ENCODE results near the gene GXYLT2. TPM values are rescaled to one million over a fixed set of nuclear protein-coding genes. Genes with fewer than 3 reads are reported as not detected.
"Not testable (repeated sequence)": the region's sequence is repeated elsewhere in the genome, so short reads cannot be mapped to it uniquely, and the experiment has no call there.

Gene GXYLT2
- total RNA-seq, 1 donor from 2014 or later: 9.8 TPM

DNA sequence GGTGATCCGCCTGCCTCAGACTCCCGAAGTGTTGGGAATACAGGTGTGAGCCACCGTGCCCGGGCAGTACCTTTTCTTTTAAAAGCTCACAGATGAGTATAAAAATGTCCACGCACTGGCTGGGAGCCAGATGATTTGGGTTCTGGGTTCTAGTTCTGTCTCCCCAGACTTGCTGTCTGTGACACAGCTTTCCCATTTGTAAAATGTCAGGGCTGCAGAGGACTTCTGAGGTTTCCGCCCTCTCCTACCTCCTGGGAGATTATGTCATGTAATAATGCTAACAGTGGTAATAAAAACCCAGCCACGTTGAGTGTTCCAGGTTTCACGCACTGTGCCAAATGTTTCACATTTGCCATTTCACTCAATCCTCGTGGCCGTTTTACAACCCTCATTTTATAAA lies 107.5 kb downstream of the GXYLT2 start:
- DNase-seq (ENCODE audit: missing footprints) (no peak), ATAC-seq (no peak)
- intact Hi-C loops (cut with DNase I): loop anchor here (5.0 kb wide), 1 partner anchor 148 kb away; the partner anchor contains the start of gene SHQ1

- intact Hi-C loops (cut with DNase I): loop anchor here (2.0 to 5.0 kb wide), 4 partner anchors 35 to 149 kb away; partner anchors contain the start of gene SHQ1
- DNase-seq (ENCODE audit: missing footprints) (no peak), ATAC-seq (no peak)
Observed at GRCh38 chr3:72996121-72996472, 108.3 kb downstream of the GXYLT2 start.

GRCh38 chr3:72996473-72997333 lies 108.9 kb downstream of the GXYLT2 start, which contains the start of gene PPP4R2:
PPP4R2 (plus strand) TSS chr3:72996811; CDS start chr3:72997038, 227 bp downstream.
- ATAC-seq: peak; percentile 97
- DNase-seq (ENCODE audit: missing footprints): peak; percentile 95
- intact Hi-C loops (cut with DNase I): loop anchor here (2.0 to 5.0 kb wide), 4 partner anchors 36 to 149 kb away; partner anchors contain the start of gene SHQ1

- ATAC-seq: peak; percentile 3
- DNase-seq (ENCODE audit: missing footprints): no peak
- intact Hi-C loops (cut with DNase I): loop anchor here (2.0 to 5.0 kb wide), 4 partner anchors 37 to 150 kb away; partner anchors contain the start of gene SHQ1
Observed at GRCh38 chr3:72997421-72997961, 109.6 kb downstream of the GXYLT2 start.

DNA sequence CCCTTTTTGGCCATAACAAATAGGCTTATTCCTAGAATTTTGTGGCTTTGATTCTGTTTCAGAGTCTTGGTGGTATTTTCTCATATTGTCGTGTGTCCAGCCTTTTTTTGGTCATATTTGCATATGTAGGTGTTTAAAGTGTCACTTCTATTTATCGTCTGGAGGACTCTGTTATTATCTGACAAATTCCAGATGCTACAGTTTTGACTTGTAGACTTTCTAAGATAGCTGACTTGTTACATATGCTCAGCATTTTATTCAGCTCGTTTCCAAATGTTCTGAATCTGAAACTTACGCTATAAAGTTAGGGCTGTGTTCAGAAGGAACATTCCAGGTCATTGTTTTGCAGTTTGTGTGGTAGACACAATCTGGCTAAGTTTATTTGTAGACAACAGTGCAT lies 110.6 kb downstream of the GXYLT2 start:
- no peak for ATAC-seq
- intact Hi-C loops (cut with DNase I): loop anchor here (5.0 kb wide), 1 partner anchor 151 kb away; the partner anchor contains the start of gene SHQ1
- DNase-seq (ENCODE audit: missing footprints): no peak

GRCh38 chr3:72999951-73000350 lies 112.1 kb downstream of the GXYLT2 start:
- intact Hi-C loops (cut with DNase I): loop anchor here (5.0 kb wide), 1 partner anchor 153 kb away; the partner anchor contains the start of gene SHQ1
- ATAC-seq (no peak), DNase-seq (ENCODE audit: missing footprints) (no peak)

DNA sequence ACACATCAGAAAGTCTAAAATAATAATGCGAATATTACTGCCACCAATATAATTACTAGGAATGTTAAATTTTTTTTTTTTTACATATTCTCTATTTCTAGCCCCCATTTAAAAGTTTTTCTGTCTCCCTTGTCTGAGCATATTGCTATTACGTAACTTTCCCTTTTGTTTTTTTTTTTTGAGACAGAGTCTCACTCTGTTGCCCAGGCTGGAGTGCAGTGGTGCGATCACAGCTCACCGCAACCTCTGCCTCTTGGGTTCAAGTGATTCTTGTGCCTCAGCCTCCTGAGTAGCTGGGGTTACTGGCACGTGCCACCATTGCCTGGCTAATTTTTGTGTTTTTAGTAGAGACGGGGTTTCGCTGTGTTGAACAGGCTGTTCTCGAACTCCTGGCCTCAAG lies 115.2 kb downstream of the GXYLT2 start:
- intact Hi-C loops (cut with DNase I); DNase-seq (ENCODE audit: missing footprints); ATAC-seq: not testable (repeated sequence)

GRCh38 chr3:73004316-73004715 lies 116.5 kb downstream of the GXYLT2 start:
- ATAC-seq: no peak
- DNase-seq (ENCODE audit: missing footprints): no peak
- intact Hi-C loops (cut with DNase I): no loop called here

- intact Hi-C loops (cut with DNase I): no loop called here
- DNase-seq (ENCODE audit: missing footprints): no peak
- no peak for ATAC-seq
Observed at GRCh38 chr3:73007992-73008712, 120.3 kb downstream of the GXYLT2 start.

GRCh38 chr3:73009008-73009407 lies 121.2 kb downstream of the GXYLT2 start:
- intact Hi-C loops (cut with DNase I): no loop called here

DNA sequence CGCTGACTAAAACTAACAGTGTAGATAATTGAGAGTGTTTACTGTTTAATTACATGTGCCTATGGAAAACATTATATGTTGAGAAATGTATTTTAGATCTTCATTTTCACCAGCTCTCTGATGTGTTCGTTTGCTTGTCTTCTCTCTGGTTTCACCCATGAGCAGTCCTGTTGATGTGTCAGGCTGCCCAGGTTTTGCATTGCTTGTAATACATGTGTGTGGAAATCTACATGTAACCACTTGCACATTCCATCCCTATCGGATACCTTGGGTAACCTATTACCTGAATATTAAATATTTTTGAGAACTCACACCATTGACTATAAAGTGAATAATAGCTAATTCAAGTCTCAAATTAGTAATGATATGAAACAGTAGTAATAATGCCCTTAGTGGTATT lies 121.9 kb downstream of the GXYLT2 start:
- DNase-seq (ENCODE audit: missing footprints) (no peak), ATAC-seq (no peak)
- intact Hi-C loops (cut with DNase I): no loop called here

More at GRCh38 chr3:73009008-73009407, 121.2 kb downstream of the GXYLT2 start:
- DNase-seq (ENCODE audit: missing footprints) (no peak), ATAC-seq (no peak)

DNA sequence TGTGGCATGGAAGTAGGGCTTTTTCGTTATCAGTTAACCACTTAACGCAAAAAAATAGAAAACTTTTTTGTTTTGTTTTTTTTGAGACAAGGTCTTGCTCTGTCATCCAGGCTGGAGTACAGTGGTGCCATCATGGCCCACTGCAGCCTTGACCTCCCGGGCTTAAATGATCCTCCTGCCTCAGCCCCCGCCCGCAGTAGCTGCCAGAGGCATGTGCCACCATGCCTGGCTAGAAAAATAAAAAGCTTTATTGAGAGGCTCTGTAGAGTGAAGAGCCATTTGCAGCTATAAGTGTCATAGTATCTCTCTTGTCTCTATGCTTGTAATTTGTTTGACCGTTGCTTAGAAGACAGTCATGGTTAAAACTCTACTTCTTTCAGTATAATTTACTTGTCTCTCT lies 122.3 kb downstream of the GXYLT2 start:
- DNase-seq (ENCODE audit: missing footprints) (no peak), ATAC-seq (no peak)
- intact Hi-C loops (cut with DNase I): no loop called here

DNA sequence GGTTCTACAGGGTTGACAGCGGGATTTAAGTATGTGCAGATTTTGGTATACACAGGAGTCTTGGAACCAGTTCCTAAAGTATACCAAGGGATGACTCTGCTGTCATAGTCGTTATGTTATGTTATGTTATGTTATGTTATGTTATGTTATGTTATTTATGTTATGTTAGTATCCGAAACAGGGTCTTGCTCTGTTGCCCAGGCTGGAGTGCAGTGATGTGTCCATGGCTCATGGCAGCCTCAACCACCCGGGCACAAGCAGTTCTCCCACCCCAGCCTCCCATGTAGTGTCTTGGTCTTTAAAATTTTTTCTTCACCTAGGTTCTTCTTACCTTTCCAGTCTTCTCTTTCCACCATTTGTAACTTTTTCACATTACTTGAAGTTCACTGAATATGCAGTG lies 130.5 kb downstream of the GXYLT2 start:
- DNase-seq (ENCODE audit: missing footprints) (no peak), ATAC-seq (no peak)
- intact Hi-C loops (cut with DNase I): no loop called here

- no peak for DNase-seq (ENCODE audit: missing footprints)
- ATAC-seq: no peak
- intact Hi-C loops (cut with DNase I): no loop called here
Observed at GRCh38 chr3:73018790-73019441, 131.1 kb downstream of the GXYLT2 start.

- no peak for ATAC-seq
- no peak for DNase-seq (ENCODE audit: missing footprints)
- intact Hi-C loops (cut with DNase I): no loop called here
Observed at GRCh38 chr3:73021301-73021835, 133.5 kb downstream of the GXYLT2 start.

- ATAC-seq (no peak), DNase-seq (ENCODE audit: missing footprints) (no peak)
- intact Hi-C loops (cut with DNase I): no loop called here
Observed at GRCh38 chr3:73024836-73025235, 137.0 kb downstream of the GXYLT2 start.

DNA sequence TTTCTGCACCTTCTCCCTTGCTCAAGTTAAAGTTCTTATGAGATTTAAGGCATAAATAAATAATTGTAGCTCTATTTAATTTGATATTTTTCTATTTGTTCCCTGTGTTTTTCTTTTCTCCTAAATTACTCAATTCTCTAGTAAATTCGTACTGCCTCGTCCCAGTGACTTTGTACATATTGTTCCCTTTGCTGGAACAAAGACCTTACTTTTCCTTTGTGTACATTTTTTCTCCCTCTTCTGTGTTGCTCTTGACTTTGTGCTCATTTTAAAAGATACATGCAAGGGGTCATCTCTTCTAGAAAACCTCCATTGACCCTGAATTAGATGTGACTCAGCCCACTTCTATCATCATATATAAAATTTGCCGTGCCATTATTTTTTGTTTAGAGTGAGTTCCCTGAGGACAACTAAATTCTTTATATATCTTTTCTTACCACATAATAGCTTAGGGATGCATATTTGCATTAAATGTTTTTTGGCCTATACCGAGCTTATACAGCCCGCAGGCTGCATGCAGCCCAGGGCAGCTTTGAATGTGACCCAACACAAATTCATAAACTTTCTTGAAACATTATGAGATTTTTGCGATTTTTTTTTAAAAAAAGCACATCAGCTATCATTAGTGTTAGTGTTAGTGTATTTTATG lies 138.4 kb downstream of the GXYLT2 start:
- intact Hi-C loops (cut with DNase I): no loop called here
- no peak for ATAC-seq
- DNase-seq (ENCODE audit: missing footprints): no peak

All from Right ventricle myocardium inferior (tissue), 1 donor.